AG09309 (cell line): ENCODE results near the gene MEGF6.

Experiments
- DNase-seq: peaks from one replicate; pipeline ENCODE4 v3.0.0-alpha.2; 2010; ENCODE audit warnings: low read depth
- H3K4me3 ChIP-seq: 2 replicates; pipeline ENCODE4 v1.5.1; 2011; ENCODE audit warnings: mild to moderate bottlenecking, low read depth, low read length, moderate library complexity; ENCODE audit not compliant: control insufficient read depth
- TF ChIP-seq, protein P1 (sequence below): IDR thresholded peaks from 2 replicates; pipeline ENCODE4 v1.5.1; 2011; ENCODE audit warnings: mild to moderate bottlenecking, low read depth, low read length, inconsistent platforms; ENCODE audit not compliant: insufficient read depth, control insufficient read depth; ENCODE audit errors: missing control alignments

The MEGF6 gene

GRCh38 chr1:3450202-3450863 is 161.0 kb downstream of the MEGF6 start:
- no peak for DNase-seq
- no peak overlapping the region for H3K4me3 ChIP-seq
- TF ChIP-seq, protein P1, sequence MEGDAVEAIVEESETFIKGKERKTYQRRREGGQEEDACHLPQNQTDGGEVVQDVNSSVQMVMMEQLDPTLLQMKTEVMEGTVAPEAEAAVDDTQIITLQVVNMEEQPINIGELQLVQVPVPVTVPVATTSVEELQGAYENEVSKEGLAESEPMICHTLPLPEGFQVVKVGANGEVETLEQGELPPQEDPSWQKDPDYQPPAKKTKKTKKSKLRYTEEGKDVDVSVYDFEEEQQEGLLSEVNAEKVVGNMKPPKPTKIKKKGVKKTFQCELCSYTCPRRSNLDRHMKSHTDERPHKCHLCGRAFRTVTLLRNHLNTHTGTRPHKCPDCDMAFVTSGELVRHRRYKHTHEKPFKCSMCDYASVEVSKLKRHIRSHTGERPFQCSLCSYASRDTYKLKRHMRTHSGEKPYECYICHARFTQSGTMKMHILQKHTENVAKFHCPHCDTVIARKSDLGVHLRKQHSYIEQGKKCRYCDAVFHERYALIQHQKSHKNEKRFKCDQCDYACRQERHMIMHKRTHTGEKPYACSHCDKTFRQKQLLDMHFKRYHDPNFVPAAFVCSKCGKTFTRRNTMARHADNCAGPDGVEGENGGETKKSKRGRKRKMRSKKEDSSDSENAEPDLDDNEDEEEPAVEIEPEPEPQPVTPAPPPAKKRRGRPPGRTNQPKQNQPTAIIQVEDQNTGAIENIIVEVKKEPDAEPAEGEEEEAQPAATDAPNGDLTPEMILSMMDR: no peak

GRCh38 chr1:3444736-3445135 is 166.6 kb downstream of the MEGF6 start:
- TF ChIP-seq, protein P1: no peak
- no peak overlapping the region for H3K4me3 ChIP-seq
- DNase-seq: no peak

DNA sequence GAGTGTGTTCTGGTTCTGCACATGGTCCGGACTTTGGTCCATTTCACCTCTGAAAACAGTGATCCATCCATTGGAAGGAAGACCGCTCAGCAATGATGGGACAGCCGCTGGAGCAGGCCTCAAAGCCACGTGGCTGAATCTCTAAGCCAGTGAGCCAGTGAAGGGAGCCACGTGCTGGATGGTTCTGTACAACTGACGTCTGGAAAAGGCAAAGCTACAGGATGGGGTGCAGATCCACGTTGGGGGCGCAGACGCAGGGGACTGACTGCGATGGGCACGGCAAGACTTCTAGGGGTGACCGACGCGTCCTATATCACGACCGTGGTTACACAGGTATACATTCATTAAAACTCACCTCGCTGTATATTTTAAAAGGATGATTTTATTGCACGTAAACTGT is 167.0 kb downstream of the MEGF6 start:
- H3K4me3 ChIP-seq: no peak overlapping the region
- no peak for DNase-seq
- TF ChIP-seq, protein P1: no peak

- TF ChIP-seq, protein P1: no peak
- DNase-seq: no peak
- H3K4me3 ChIP-seq: no peak overlapping the region
Measured at GRCh38 chr1:3443807-3444206, 167.5 kb downstream of the MEGF6 start.

GRCh38 chr1:3442901-3443300 is 168.4 kb downstream of the MEGF6 start:
- TF ChIP-seq, protein P1: no peak

GRCh38 chr1:3442331-3442730 is 169.0 kb downstream of the MEGF6 start:
- DNase-seq: no peak
- no peak overlapping the region for H3K4me3 ChIP-seq
- TF ChIP-seq, protein P1: no peak

More at GRCh38 chr1:3442901-3443300, 168.4 kb downstream of the MEGF6 start:
- no peak for DNase-seq
- H3K4me3 ChIP-seq: no peak overlapping the region
